GM23338 (cell line): ENCODE measurements around the gene CSDE1. TPM values are rescaled to one million over a fixed set of nuclear protein-coding genes. Genes with fewer than 3 reads are reported as not detected.
A peak's percentile ranks its signal among the peaks of the same experiment; 100 is the strongest.

Experiments used
- ATAC-seq: fragments of 200-7000 bp; cut with Tn5 transposase; 3 replicates; pipeline ENCODE4 v1.9.1; 2020
- DNase-seq: peaks from one replicate; pipeline ENCODE4 v3.0.0-alpha.2; 2015; ENCODE audit warnings: low spot score
- H2AFZ ChIP-seq: fragments of 200-600 bp; sonication (generic); 2 replicates; pipeline ENCODE4 v1.8.0; 2016; ENCODE audit warnings: antibody characterized with exemption, mild to moderate bottlenecking, moderate library complexity
- H3F3A ChIP-seq: fragments of 200-600 bp; sonication (generic); replicated peaks from 2 replicates; pipeline ENCODE4 v1.8.0; 2017; ENCODE audit warnings: antibody characterized with exemption, mixed run types, low read depth
- H3K27ac ChIP-seq: fragments of 200-600 bp; sonication (generic); 2 replicates; pipeline ENCODE4 v1.6.1; 2016; ENCODE audit warnings: low read depth
- H3K27me3 ChIP-seq: fragments of 200-600 bp; sonication (generic); 2 replicates; pipeline ENCODE4 v1.8.0; 2016; ENCODE audit warnings: mild to moderate bottlenecking, mixed run types, moderate library complexity; ENCODE audit not compliant: insufficient read depth
- H3K36me3 ChIP-seq: fragments of 200-600 bp; sonication (generic); 2 replicates; pipeline ENCODE4 v1.8.0; 2016; ENCODE audit warnings: mild to moderate bottlenecking; ENCODE audit not compliant: insufficient read depth
- H3K4me1 ChIP-seq: fragments of 200-600 bp; sonication (generic); 2 replicates; pipeline ENCODE4 v1.8.0; 2016; ENCODE audit warnings: mild to moderate bottlenecking, moderate library complexity; ENCODE audit not compliant: insufficient read depth
- H3K4me2 ChIP-seq: fragments of 200-600 bp; sonication (generic); 2 replicates; pipeline ENCODE4 v1.7.1; 2017; ENCODE audit warnings: mixed run types
- H3K4me3 ChIP-seq: fragments of 200-600 bp; sonication (generic); 2 replicates; pipeline ENCODE4 v1.6.1; 2016; ENCODE audit warnings: mixed run types
- H3K79me2 ChIP-seq: fragments of 200-600 bp; sonication (generic); replicated peaks from 2 replicates; pipeline ENCODE4 v1.8.0; 2017; ENCODE audit warnings: mild to moderate bottlenecking; ENCODE audit not compliant: insufficient read depth
- H3K9me2 ChIP-seq: fragments of 200-600 bp; sonication (generic); 2 replicates; pipeline ENCODE4 v1.8.0; 2017; ENCODE audit not compliant: insufficient read depth
- H4K20me1 ChIP-seq: fragments of 200-600 bp; sonication (generic); replicated peaks from 2 replicates; pipeline ENCODE4 v1.8.0; 2017; ENCODE audit warnings: mild to moderate bottlenecking; ENCODE audit not compliant: insufficient read depth
- H3K27ac Mint-ChIP-seq: 2 replicates; pipeline ENCODE4 v1.8.0; 2020; ENCODE audit warnings: inconsistent platforms, mild to moderate bottlenecking, moderate library complexity, mixed read lengths
- H3K27me3 Mint-ChIP-seq: 3 replicates; pipeline ENCODE4 v1.8.0; 2022; ENCODE audit warnings: low read depth, mild to moderate bottlenecking, moderate library complexity, mixed read lengths, inconsistent platforms; ENCODE audit not compliant: insufficient read depth, poor library complexity
- H3K36me3 Mint-ChIP-seq: 3 replicates; pipeline ENCODE4 v1.8.0; 2021; ENCODE audit warnings: low read depth, mild to moderate bottlenecking, inconsistent platforms, moderate library complexity, mixed read lengths
- H3K4me1 Mint-ChIP-seq: 3 replicates; pipeline ENCODE4 v1.8.0; 2020; ENCODE audit warnings: mild to moderate bottlenecking, inconsistent platforms, mixed read lengths
- H3K4me3 Mint-ChIP-seq: 3 replicates; pipeline ENCODE4 v1.8.0; 2021; ENCODE audit warnings: moderate library complexity, mild to moderate bottlenecking, inconsistent platforms, mixed read lengths
- H3K9me3 Mint-ChIP-seq: 3 replicates; pipeline ENCODE4 v1.8.0; 2020; ENCODE audit warnings: moderate library complexity, mild to moderate bottlenecking, inconsistent platforms, mixed read lengths
- CREB1 ChIP-seq: fragments of 250-450 bp; sonication (Bioruptor Pico); IDR thresholded peaks from 2 replicates; pipeline ENCODE4 v1.5.0; 2020; ENCODE audit warnings: low read depth, mild to moderate bottlenecking, moderate library complexity
- CTCF ChIP-seq, 2 experiments: fragments of 200-600 bp in 1 of 2; sonication (generic) in 1 of 2; conservative IDR thresholded peaks; 2 replicates each; pipeline versions ENCODE4 v1.5.1 to v1.6.1; 2016 to 2017; ENCODE audit warnings: antibody characterized with exemption in 2 of 2, low read depth in 2 of 2, mild to moderate bottlenecking in 2 of 2, moderate library complexity in 1 of 2
- ETS1 ChIP-seq: IDR thresholded peaks from 2 replicates; pipeline ENCODE4 v1.6.1; 2016; ENCODE audit warnings: antibody characterized with exemption
- EZH2 ChIP-seq: fragments of 200-600 bp; sonication (generic); IDR thresholded peaks from one replicate; pipeline ENCODE4 v1.8.0; 2017; ENCODE audit warnings: antibody characterized with exemption, mild to moderate bottlenecking, low read depth; ENCODE audit not compliant: unreplicated experiment
- EZH2phosphoT487 ChIP-seq: fragments of 200-600 bp; sonication (generic); IDR thresholded peaks from one replicate; pipeline ENCODE4 v1.8.1; 2018; ENCODE audit warnings: antibody characterized with exemption; ENCODE audit not compliant: unreplicated experiment
- JUNB ChIP-seq: IDR thresholded peaks from one replicate; pipeline ENCODE4 v1.6.1; 2016; ENCODE audit warnings: antibody characterized with exemption; ENCODE audit not compliant: unreplicated experiment
- NANOG ChIP-seq: IDR thresholded peaks from 2 replicates; pipeline ENCODE4 v1.6.1; 2016; ENCODE audit warnings: antibody characterized with exemption, borderline replicate concordance
- POLR2AphosphoS5 ChIP-seq: IDR thresholded peaks from 2 replicates; pipeline ENCODE4 v1.6.1; 2016; ENCODE audit warnings: antibody characterized with exemption, low read depth
- STAT1 ChIP-seq: IDR thresholded peaks from one replicate; pipeline ENCODE4 v1.6.1; 2016; ENCODE audit warnings: antibody characterized with exemption; ENCODE audit not compliant: unreplicated experiment
- ZNF114 ChIP-seq: fragments of 250-450 bp; sonication (Bioruptor Pico); IDR thresholded peaks from 2 replicates; pipeline ENCODE4 v1.5.0; 2020; ENCODE audit warnings: mild to moderate bottlenecking, moderate library complexity
- ZNF331 ChIP-seq: fragments of 250-450 bp; sonication (Bioruptor Pico); IDR thresholded peaks from 2 replicates; pipeline ENCODE4 v1.5.0; 2020; ENCODE audit warnings: low read depth, mild to moderate bottlenecking, moderate library complexity
- ZNF462 ChIP-seq: fragments of 250-450 bp; sonication (Bioruptor Pico); IDR thresholded peaks from 2 replicates; pipeline ENCODE4 v1.5.0; 2020; ENCODE audit warnings: mild to moderate bottlenecking, moderate library complexity
- polyA plus RNA-seq: library from polyadenylated mRNA; unstranded; fragments of >200 nt; fragmentation: Nextera tagmentation; extraction: Ambion mirVana; gene quantifications from 2 replicates; pipeline ENCODE4 v1.2.1, GENCODE V29; 2016
- total RNA-seq: library from RNA; depleted of rRNA; stranded (reverse); fragments of >200 nt; shearing (Covaris generic); gene quantifications from 2 replicates; pipeline ENCODE4 v1.2.3, GENCODE V29; 2014
- TF ChIP-seq, protein P1 (sequence below): IDR thresholded peaks from one replicate; pipeline ENCODE4 v1.6.1; 2018; ENCODE audit warnings: antibody characterized with exemption; ENCODE audit not compliant: unreplicated experiment

Gene CSDE1
- total and polyA plus RNA-seq, 2 experiments from 2014 or later: 214 to 1,054 TPM

DNA sequence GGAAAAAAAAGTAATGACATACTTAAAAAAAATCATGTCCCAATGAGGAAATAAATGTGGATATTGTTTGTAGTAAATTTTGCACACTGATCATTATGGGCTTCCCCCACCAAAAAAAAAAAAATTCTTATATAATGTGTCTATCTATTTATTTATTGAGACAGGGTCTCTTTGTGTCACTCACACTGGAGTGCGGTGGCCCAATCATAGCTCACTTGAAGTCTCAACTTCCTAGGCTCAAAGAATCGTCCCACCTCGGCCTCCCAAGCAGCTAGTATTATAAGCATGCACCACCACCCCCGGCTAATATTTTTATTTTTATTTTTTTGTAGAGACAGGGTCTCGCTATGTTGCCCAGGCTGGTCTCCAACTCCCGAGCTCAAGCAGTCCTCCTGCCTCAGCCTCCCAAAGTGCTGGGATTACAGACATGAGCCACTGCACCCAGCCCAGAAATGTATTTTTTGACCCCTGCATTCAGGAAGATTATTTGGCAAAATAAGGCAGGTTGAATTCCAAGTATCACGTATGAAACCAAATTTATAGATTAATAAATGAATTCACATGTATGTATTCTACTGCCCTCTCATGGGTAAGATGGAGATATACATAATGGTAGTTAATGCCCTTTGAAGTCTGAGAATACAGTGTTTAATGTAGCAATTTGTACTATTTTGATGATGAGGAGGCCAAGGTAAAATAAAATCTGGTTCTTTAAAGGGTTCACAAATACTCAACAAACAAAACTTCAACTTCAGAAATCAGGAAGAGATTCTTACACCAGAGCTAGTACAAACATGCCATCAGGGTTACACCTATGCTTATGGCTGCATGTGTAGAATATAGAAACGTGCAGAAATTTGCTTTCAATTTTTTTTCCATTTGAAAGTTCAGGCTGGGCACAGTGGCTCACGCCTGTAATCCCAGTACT is 86.5 kb downstream of the CSDE1 start:
- peaks cover 5% of the 10 kb centered on the region for H3K27me3 Mint-ChIP-seq

More for the DNA sequence above, 86.5 kb downstream of the CSDE1 start:
- peak overlapping the region; percentile 95 for H3K4me2 ChIP-seq
- no peaks in the 10 kb centered on the region for H4K20me1 ChIP-seq
- no peak overlapping the region for H3K27ac ChIP-seq
- ATAC-seq: no peak
- 0 out of 2 replicates have a peak, but pooled peaks cover 4% of the 10 kb centered on the region for H3K4me1 ChIP-seq
- no peaks in the 10 kb centered on the region for H3K36me3 ChIP-seq
- peak overlapping the region; percentile 84 for H3K4me3 ChIP-seq
- peaks cover 7% of the 10 kb centered on the region; the same call in 1 of the 2 replicates for H3F3A ChIP-seq
- Mint-ChIP-seq H3K4me1 (peaks cover 4% of the 10 kb centered on the region; the same call in 2 of the 3 replicates), H3K9me3 (no peaks in the 10 kb centered on the region), H3K27ac (no peak overlapping the region), H3K36me3 (no peaks in the 10 kb centered on the region), H3K4me3 (peak overlapping the region; percentile 85)
- no peak overlapping the region for H2AFZ ChIP-seq
- peaks cover 26% of the 10 kb centered on the region; the same call in 1 of the 2 replicates for H3K27me3 ChIP-seq
- no peak for DNase-seq
- H3K9me2 ChIP-seq: no peaks in the 10 kb centered on the region
- H3K79me2 ChIP-seq: no peaks in the 10 kb centered on the region
- TF ChIP-seq ZNF114 (no peak), ZNF331 (CRISPR knock-in tag) (no peak), EZH2 (no peak), CTCF (conservative IDR thresholded peaks at IDR 0.05; ENCODE audit: low read depth in 2 of 2) (no peak), CREB1 (CRISPR knock-in tag) (no peak), STAT1 (no peak), JUNB (no peak), NANOG (no peak), ETS1 (no peak), ZNF462 (CRISPR knock-in tag) (no peak), POLR2AphosphoS5 (no peak), EZH2phosphoT487 (no peak)
- TF ChIP-seq, protein P1, sequence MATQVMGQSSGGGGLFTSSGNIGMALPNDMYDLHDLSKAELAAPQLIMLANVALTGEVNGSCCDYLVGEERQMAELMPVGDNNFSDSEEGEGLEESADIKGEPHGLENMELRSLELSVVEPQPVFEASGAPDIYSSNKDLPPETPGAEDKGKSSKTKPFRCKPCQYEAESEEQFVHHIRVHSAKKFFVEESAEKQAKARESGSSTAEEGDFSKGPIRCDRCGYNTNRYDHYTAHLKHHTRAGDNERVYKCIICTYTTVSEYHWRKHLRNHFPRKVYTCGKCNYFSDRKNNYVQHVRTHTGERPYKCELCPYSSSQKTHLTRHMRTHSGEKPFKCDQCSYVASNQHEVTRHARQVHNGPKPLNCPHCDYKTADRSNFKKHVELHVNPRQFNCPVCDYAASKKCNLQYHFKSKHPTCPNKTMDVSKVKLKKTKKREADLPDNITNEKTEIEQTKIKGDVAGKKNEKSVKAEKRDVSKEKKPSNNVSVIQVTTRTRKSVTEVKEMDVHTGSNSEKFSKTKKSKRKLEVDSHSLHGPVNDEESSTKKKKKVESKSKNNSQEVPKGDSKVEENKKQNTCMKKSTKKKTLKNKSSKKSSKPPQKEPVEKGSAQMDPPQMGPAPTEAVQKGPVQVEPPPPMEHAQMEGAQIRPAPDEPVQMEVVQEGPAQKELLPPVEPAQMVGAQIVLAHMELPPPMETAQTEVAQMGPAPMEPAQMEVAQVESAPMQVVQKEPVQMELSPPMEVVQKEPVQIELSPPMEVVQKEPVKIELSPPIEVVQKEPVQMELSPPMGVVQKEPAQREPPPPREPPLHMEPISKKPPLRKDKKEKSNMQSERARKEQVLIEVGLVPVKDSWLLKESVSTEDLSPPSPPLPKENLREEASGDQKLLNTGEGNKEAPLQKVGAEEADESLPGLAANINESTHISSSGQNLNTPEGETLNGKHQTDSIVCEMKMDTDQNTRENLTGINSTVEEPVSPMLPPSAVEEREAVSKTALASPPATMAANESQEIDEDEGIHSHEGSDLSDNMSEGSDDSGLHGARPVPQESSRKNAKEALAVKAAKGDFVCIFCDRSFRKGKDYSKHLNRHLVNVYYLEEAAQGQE: no peak
